Panc1 (cell line): ENCODE data around the gene CCDC172.

Experiments used
- POLR2AphosphoS5 ChIP-seq: IDR thresholded peaks from 2 replicates; pipeline ENCODE4 v1.6.1; 2012; ENCODE audit warnings: mild to moderate bottlenecking, low read depth, low read length, moderate library complexity
- SIN3A ChIP-seq: IDR thresholded peaks from 2 replicates; pipeline ENCODE4 v1.6.1; 2012; ENCODE audit warnings: low read depth, mild to moderate bottlenecking, low read length, moderate library complexity, borderline replicate concordance; ENCODE audit not compliant: insufficient read depth
- TCF7L2 ChIP-seq: IDR thresholded peaks from 2 replicates; pipeline ENCODE4 v1.6.1; 2011; ENCODE audit warnings: mild to moderate bottlenecking, low read depth, low read length, inconsistent platforms
- TF ChIP-seq, protein P1 (sequence below): fragments of 450-650 bp; IDR thresholded peaks from 2 replicates; pipeline ENCODE4 v1.5.1; 2017; ENCODE audit warnings: mild to moderate bottlenecking
- TF ChIP-seq, protein P2 (sequence below), 2 experiments: IDR thresholded peaks; 2 replicates each; pipeline ENCODE4 v1.6.1; 2011 to 2012; ENCODE audit warnings: low read depth in 2 of 2, control low read depth in 1 of 2, low read length in 1 of 2, mild to moderate bottlenecking in 1 of 2, moderate library complexity in 1 of 2; ENCODE audit not compliant: insufficient read depth in 1 of 2

DNA sequence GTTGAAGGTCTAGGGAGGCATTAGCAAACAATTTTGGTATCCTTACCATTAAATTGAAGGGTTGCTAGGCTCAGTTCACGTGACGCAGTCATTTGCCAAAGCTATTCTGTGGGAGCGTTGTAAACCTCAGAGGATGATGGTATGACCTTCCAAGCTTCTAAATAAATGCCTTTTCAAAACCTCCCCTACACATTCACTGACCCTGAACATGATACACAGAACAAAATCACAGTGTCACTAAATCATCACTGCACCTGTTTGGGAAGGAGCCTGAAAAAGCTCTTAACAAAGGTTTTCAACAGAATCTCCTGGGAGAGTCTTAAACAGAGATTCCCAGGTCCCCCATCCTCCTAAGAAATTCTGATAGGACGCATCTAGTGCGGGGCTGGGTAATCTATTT is 13.2 kb upstream of the CCDC172 start:
- TF ChIP-seq, protein P1, sequence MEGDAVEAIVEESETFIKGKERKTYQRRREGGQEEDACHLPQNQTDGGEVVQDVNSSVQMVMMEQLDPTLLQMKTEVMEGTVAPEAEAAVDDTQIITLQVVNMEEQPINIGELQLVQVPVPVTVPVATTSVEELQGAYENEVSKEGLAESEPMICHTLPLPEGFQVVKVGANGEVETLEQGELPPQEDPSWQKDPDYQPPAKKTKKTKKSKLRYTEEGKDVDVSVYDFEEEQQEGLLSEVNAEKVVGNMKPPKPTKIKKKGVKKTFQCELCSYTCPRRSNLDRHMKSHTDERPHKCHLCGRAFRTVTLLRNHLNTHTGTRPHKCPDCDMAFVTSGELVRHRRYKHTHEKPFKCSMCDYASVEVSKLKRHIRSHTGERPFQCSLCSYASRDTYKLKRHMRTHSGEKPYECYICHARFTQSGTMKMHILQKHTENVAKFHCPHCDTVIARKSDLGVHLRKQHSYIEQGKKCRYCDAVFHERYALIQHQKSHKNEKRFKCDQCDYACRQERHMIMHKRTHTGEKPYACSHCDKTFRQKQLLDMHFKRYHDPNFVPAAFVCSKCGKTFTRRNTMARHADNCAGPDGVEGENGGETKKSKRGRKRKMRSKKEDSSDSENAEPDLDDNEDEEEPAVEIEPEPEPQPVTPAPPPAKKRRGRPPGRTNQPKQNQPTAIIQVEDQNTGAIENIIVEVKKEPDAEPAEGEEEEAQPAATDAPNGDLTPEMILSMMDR, result no peak
- TF ChIP-seq, protein P2, sequence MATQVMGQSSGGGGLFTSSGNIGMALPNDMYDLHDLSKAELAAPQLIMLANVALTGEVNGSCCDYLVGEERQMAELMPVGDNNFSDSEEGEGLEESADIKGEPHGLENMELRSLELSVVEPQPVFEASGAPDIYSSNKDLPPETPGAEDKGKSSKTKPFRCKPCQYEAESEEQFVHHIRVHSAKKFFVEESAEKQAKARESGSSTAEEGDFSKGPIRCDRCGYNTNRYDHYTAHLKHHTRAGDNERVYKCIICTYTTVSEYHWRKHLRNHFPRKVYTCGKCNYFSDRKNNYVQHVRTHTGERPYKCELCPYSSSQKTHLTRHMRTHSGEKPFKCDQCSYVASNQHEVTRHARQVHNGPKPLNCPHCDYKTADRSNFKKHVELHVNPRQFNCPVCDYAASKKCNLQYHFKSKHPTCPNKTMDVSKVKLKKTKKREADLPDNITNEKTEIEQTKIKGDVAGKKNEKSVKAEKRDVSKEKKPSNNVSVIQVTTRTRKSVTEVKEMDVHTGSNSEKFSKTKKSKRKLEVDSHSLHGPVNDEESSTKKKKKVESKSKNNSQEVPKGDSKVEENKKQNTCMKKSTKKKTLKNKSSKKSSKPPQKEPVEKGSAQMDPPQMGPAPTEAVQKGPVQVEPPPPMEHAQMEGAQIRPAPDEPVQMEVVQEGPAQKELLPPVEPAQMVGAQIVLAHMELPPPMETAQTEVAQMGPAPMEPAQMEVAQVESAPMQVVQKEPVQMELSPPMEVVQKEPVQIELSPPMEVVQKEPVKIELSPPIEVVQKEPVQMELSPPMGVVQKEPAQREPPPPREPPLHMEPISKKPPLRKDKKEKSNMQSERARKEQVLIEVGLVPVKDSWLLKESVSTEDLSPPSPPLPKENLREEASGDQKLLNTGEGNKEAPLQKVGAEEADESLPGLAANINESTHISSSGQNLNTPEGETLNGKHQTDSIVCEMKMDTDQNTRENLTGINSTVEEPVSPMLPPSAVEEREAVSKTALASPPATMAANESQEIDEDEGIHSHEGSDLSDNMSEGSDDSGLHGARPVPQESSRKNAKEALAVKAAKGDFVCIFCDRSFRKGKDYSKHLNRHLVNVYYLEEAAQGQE (IDR thresholded peaks at IDR 0.05; ENCODE audit: insufficient read depth in 1 of 2, low read depth in 2 of 2, low read length in 1 of 2), result no peak
- TF ChIP-seq POLR2AphosphoS5 (no peak), SIN3A (no peak), TCF7L2 (no peak)
